ENCODE data around the gene COL5A1.
A peak's percentile ranks its signal among the peaks of the same experiment; 100 is the strongest.
"Not testable (repeated sequence)": the region's sequence is repeated elsewhere in the genome, so short reads cannot be mapped to it uniquely, and the experiment has no call there.

Gene COL5A1

DNA sequence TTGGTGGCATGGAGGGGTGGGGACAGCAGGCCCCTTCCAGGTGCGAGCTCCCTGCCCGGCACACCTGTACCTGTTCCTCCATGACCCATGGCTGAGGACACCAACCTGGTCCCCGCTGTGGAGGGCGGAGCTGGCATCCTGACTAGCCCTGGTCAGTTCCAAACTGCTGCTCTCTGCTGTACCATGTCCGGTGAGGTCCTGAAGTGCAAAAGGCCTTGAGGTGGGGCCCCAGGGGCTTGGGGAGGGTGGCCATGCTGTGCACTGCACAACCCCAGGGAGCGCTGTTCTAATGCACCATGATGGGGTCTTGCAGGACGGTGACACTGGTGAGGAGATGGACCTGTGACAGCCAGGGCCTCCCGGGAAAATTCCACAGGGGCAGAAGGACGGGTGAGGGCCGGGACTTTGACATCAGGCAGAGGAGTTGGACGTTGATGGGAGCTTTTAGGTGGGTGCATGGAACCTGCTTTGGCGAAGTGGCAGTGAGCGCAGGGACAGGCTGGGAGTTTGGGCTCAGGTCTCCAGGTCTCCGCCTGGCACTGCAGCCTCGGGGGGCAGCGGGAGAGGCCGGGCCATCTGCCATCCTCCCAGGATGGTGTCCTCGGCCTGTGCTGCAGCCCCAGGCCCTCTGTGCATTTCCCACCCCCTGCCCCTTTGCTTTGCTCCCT, 38.9 kb downstream of the COL5A1 start:
- DNase-seq, result no peak

DNA sequence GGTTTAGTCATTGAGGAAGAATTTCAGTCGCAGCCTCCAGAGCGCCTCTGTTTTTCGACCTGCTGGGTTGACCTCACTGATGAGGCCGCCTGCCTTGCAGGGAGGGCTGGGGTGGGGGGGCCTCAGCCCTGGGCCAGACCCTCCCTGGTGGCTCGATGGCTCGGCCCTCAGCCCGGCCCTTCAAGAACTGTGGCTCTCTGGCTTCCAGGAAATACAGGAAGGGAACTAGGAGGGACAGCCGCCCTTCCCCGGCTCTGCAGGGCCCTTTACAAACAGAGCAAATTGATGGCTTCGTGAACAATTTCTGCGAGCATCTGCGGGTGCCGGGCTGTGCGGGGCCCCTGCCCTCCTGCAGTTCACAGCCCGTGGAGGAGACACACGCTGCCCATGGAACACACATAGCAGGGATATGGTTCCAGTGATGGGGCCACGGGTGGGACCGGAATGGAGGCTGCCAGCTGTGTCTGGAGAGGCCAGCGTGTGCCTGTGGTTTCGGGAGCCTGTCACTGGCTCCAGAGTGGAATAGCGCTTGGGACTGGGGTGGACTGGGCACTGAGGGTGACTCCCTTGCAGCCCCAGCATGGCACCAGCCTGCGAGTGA, 39.6 kb downstream of the COL5A1 start:
- no peak for DNase-seq

DNA sequence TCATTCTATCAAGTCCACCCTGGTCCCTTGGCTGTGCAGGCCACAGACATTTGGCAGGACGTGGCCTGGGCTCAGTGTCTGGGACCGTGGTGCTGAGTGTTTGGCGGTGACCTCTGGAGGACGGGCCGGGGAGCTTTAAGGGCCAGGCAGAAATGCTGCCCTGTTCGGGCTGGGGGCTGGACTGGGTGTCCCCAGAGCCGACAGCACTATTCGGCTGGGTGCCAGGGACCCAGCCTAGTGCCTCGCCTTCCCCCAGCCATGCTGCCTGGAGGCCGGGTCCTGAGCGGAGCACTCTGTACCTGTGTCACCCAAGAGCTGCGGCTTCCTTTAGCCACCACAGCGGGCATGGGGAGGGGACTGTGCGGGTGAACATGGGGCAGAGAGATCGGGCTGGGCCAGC, 40.4 kb downstream of the COL5A1 start:
- no peak for DNase-seq

DNA sequence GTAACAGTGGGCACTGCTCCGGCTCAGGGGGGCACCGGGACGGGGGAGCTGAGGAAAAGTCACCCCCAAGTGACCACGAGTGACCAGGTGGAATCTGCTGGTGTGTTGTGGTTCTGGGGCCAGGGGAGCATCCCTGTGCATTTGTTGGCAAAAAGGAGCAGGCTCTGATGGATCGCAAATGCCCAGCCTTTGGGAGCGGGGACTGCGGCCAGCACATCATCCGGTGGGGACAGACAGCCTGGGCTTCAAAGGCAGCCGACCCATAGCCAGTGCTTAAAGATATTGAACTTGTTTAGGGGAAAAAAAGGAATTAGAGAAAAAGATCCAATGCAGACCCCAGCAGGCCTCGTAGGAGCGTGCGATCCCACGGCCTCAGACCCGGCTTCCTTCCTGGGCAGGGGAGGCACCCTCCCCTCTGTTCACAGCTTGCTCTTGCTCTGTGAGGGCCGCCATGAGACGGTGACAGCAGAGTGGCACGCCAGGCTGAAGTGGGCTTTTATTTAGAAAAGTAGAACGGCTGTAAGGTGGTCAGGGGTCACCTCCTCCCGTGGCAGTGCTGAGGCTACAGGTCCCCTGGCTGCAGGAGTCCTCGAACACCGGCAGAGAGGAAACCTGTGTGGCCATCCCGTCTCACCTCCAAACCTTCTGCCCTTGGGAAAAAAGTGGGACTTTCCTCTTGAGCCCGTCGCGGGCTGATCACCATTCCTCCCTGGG, 41.2 kb downstream of the COL5A1 start:
- no peak for DNase-seq

DNA sequence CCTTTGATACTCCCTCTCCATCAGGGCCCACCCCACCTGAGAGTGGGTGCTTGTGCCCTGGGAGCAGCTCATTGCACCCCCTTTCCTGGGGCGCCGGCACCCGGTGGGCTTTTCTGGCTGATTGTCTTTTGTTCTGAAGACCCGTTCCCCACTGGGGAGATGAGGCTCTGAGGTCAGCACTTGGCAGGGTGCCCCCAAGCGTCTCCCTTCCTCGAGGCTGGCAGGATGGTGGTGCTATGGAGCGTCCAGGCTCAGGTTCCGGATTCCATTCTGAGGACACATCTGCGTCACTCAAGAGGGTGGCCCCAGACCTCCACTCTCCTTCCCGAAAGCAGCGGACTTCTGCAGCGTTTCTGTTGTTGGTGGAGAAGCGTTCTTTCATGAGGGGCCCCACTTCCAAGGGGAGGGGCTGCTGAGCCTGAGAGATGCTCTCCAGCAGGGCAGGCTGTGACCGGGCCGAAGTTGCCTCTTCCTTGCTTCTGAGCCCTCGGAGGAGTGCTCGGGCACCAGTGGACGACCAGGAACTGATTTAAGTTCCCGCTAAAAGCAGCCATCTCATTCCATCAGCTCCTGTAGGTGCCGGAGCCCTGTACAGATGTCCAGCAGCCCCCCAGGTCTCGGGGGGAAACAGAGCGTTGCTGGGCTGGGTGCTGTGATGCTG, 42.2 kb downstream of the COL5A1 start:
- no peak for DNase-seq

DNA sequence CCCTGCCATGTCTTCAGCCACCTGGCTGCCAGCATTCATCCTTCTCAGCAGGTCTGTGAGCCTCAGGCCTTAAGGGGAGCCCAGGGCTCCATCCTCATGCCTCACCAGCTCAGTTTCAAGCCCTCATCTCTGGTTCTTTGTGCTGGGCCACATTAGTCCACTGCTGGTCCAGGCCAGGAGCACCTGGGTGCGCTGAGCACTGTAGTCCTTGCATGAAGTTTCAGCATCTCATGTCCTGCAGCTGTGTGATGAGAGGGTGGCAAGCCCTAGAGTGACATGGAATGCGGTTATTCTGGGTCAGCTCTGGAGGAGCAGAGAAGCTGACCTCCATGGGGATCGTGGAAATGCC, 42.7 kb downstream of the COL5A1 start:
- no peak for DNase-seq

DNA sequence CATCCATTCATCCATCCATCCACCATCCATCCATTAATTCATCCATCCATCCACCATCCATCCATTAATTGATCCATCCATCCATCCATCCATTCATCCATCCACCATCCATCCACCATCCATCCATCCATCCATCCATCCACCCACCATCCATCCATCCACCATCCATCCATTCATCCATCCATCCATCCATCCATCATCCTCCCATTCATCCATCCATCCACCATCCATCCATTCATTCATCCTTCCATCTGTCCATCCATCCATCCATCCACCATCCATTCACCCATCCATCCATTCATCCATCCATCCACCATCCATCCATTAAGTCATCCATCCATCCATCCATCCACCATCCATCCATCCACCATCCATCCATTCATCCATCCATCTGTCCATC, 43.3 kb downstream of the COL5A1 start:
- not testable (repeated sequence) for DNase-seq

DNA sequence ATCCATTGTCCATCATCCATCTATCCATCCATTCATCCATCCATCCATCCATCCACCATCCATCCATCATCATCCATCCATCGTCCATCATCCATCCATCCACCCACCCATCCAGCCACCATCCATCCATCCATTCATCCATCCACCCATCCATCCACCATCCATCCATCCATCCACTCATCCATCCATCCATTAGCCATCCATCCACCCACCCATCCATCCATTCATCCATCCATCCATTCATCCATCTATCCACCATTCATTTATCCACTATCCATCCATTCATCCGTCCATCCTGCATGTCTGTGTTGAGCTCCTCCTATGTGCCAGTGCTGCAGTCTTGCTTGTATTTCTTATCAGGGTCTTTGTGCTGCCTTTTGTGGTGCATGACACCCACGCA, 44.2 kb downstream of the COL5A1 start:
- DNase-seq, result no peak

DNA sequence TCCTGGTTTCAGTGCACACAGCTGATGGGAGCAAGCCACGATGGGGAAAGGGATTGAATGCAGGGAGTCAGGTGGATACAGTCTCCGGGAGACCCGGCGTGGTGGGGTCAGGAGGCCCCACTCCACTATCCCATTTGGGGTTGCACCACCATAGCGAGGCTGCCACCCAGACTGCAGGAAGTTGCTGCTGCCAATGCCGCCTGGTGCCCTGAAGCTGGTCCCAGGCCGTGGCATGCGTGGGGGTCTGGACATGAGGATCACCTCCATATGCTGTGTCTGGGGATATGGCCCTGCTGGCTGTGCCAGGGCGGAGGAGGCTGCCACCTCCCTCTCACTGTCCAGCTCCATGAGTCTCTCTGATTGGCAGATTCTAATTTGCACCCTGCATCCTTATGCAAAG, 45.3 kb downstream of the COL5A1 start:
- no peak for DNase-seq

DNA sequence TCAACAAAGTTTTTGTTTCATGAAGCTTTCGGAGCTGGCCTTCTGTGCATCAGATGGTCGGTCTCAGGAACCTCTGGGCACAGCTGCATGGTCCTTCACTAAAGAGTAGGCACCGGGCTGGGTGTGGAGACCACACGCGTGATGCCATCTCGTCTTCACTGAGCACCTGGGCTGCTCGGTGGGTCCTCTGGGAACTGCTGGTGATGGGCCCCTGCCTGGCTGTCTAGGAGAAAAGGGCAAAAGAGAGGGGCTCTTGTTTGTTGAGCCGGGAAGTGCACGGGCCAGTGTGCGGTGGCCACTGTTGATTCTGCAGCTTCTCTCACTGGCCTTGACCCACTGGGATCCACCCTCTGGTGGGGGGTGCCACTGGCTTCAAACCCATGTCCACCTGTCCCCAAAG, 46.0 kb downstream of the COL5A1 start:
- no peak for DNase-seq

DNA sequence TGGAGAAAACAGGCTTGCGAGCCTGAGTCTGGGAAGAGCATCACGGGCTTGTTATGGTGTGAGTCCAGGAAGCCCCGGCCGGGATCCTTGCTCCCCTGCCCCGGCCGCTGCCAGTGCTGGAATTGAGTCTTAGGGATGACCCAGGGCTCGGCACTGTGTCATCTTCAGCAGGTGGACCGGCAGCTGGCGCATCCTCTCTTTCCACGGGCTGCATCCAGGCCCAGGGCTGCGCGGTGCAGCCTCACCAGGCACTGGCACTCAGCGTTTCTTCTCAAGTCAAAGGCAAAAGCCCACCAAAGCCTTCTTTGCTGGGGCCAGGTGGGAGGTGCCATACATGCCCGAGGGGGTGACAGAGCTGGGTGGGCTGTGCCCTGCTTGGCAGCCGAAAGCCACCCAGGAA, 46.6 kb downstream of the COL5A1 start:
- no peak for DNase-seq

DNA sequence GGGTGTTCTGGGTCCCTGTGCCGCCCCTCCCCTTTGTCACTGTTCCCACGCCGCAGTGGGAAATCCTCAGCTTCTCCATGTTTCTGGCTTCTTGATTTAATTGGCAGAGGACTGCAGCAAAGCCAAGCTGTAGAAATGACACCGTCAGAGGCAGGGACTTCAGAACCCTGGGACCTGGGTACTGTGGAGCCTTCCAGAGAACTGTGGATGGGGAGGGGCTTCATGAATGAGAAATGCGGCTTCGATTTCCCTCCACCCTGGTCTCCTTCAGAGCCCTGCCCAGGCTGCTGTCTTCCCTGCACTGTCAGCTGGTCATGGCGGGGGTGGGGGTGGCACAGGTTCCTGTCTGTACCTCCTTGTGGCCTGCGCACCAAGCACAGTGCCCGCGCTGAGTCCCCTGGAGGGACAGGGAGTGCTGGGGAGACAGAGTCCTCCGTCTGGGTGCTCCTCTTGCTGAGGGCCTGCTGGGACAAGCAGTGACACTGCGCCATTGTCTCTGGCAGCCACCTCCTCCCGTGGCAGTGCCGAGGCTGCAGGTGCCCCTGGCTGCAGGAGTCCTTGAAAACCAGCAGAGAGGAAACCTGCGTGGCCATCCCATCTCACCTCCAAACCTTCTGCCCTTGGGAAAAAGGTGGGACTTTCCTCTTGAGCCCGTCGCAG, 47.2 kb downstream of the COL5A1 start:
- DNase-seq, result no peak

DNA sequence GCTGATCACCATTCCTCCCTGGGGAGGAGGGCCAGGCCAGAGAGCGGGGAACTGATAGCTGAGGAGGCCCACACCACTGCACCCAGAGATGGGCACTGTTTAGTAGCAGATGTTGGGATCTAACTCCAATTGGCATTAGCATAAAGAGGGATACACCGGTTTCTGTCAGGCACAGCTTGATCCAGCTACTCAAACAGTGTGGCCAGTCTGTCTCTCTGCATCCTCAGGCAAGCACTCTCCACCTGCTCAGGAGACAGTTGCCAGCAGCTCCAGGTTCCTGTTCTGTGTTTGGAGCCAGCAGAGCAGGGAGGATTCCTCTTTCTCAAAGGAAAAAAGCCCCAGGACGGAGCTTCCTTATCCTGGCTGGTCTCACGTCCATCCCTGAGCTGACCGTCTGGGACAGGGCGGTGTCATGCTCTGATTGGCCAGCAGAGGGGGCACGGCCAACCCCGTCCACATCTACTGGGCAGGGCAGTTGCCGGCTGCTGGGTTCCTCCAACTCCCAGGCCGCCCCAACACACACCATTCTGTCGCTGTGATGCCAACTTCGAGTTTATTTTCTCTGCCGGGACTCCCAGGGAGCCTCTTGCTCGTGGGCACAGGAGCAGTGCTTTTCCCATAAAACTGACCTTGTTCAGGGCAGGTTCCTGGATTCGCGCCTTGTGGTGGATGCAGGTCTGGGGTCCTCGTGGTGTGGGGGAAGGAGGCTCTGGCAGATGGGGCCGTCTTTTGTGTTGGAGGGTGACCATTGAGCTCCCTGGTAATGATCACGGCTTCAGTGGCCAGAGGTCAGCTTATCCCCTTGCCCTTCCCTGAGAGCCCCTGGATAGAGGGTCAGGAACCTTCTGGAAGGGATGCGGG, 47.9 kb downstream of the COL5A1 start:
- peak; percentile 3 for DNase-seq

DNA sequence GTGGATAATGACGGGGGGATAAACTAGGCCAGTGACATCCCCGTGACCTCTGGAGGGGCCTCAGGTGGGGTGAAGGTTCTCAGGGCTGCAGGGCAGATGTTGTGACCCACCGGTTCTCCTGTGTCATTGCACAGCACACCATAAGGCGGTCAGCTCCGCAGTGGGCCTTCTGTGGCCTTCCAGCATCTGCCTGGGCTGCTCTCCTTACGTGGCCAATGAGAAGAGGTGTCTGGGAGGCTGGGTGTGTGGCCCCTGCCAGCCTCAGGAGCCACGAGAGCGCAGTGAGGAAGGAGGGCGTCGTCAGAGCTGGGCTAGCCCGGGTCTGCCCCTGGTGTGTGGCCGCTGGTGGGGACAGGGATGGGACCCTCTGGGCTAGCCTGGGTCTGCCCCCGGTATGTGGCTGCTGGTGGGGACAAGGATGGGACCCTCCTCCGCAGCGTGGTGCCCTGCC, 48.7 kb downstream of the COL5A1 start:
- no peak for DNase-seq

DNA sequence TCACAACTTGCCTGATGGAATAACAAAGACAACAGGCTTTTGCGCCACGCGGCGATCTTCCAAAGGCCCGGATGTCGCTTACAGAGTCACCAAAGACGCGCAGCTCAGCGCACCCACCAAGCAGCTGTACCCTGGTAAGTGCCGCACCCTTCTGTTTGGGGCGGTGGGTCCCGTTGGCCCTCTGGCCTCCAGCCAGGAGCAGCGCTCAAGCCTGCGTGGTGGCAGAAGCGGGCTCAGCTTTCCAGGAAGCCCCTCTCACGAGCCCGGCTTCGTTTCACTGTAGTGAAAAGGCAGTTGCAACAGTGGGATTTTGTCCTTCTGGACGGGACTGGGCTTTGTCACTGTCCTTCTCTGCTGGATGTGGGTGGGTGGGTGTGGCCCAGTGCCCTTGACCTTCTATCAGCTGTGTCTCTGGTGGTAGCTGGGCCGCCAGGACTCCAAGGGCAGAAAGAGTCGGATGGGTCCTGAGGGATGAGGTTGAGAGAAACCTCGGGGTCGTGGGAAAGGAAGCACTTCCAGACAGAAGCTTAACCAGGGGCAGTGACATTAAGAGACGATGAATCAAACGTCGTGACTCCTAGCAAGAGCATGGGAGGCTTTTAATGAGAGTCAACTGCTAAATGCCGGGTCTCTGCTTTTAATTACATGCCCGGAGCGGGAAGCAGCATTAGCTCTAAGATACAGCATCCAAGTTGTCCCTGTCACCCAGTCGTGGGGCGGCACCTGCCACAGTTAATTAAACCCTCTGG, 49.5 kb downstream of the COL5A1 start:
- DNase-seq, result no peak

DNA sequence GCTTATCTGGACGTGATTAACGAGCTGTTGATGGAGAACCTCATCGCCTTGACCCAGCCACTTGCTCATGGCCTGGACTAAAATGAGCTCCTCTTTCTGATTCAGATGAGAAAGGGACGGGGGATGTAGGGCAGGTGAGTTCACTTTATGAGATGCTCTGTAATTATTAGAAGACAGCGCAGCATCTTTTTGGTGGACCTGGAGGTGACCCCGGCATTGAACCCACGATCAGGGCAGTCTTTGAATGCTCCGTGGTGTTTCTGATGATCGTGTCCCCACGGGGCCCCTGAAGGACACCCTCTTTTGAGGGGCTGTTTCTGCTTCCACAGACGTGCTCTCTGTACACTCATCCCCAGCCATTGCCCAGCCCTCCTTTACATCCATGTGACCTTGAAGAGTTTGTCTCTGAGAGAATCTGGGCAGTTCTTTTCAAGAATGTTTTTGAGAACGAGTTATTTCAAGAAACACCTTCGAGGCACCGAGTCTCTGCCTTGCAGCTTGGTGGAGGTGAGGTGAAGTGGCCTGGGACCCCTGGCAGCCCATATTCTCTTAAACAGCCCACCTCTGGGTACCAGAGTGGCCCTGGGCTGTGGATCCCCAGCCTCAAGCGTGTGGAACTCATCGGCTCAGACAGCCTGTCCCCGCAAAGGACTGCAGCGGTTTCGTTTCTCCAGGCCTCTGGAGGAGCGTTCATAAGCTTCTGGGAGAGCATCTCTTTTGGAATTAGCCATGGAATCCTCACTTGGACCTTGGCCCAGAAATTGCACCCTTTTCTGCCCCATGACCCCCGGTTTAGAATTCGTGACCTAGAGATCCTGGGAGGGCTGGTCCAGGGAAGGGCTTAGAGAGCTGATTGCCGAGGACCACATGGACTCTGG, 50.3 kb downstream of the COL5A1 start:
- no peak for DNase-seq

DNA sequence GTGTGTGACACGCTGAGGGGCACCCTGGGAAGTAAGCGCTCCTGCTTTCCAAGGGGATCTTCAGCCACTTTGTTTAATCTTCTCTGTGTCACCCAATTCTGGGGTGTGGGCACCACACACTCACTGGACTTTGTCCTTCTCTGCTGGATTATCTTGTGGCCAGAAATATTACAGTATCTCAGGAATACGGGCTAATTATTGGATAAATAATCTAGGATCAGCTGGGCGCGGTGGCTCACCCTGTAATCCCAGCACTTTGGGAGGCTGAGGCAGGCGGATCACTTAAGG, 50.9 kb downstream of the COL5A1 start:
- no peak for DNase-seq

DNA sequence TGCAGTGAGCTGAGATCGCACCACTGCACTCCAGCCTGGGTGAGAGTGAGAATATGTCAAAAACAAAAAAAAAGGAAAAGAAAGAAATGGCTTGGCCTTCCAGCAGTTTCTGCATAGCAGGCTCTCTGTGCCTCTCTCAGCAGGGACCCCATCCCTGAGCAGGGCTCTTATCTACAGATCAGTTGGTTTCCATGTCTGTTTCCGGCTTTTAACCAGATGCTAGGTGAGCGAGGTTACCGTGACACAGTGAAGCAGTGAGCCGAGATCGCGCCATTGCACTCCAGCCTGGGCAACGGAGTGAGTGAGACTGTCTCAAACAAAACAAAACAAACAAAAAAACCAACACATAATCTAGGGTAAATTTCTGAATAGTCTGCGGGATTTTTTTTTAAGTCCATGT, 51.4 kb downstream of the COL5A1 start:
- DNase-seq, result peak; percentile 3

DNA sequence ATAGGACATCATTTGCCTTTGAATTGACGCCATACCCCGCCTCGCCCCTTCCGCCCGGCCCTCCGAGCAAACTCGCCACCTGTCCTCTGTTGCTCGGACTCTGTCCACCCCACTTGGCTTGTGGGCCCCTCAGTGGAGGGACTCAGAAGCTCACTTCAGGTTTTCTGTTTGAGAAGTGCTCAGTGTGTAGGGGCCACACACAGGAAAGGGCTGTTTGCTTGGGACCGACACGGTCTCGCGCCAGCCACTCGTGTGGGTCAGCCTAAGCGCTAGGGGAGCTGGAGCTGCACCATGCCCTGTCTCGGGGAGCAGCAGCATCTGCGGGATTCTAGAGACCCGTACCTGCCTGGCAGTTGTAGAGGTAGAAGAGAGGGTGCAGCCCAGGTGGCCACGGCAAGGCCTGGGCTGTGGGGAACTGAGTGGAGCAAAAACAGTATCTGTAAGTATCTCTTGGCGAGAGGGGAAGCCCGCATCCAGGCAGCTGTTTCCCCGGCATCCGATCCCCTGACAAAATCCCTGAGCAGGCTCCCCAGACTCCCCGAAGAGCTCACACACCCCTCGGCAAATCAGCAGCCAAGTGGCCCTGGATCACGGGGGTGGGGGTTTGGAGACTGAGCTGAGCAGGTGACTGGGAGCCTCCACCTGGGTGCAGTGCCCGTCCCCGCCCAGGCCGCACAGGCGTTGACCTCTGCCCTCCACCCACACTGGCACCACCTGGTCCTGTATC, 52.2 kb downstream of the COL5A1 start:
- DNase-seq, result no peak

DNA sequence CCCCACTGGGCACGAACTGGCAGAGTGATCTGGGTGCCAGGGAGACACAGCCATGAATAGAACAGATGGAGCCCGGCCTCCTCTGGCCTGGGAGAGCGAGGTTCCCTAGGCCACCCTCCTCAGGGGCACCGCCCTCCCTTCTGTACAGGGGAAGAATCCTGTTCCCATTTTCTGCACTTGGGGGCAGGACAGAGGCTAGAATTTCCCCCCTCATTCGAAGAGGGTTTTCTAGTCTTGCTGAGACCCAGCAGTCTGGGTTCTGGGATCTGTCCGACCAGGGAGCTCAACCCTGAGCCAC, 52.7 kb downstream of the COL5A1 start:
- DNase-seq, result no peak
